ENCODE measurements around the gene MFSD6L.

DNA sequence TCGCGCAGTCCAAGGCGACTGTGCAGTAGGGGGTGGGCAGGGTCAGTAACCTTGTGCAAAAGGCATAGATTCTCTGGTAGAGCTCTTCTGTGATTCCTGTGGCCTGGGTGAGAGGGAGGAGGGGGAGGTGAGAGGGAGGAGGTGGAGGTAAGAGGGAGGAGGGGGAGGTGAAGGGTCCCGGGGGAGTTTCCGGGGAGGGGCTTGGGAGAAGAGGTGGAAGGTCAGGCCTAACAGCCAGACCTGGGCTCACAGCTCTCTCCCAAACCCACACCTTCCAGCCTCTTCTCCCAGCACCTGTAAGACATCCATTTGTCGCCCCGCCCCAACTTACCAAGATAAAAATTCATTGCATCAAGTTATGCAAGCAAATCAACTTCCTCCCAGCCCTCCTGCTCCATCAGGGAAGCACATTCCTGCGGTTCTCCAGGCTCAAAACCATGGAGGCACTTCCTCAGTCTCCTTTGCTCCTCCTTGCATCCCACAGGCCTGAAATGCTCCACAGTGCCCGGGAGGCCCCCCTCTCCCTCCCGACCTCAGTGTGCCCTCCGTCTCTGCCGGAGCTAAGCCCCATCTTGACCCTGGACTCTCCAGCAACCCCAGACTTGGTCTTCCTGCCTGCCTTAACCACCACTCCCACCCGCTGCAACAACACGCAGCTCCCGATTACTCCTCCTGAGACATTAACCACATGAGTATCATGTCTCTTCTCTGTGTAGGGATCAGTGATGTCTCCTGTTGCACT, 37.8 kb upstream of the MFSD6L start:
- TF ChIP-seq, protein P1, sequence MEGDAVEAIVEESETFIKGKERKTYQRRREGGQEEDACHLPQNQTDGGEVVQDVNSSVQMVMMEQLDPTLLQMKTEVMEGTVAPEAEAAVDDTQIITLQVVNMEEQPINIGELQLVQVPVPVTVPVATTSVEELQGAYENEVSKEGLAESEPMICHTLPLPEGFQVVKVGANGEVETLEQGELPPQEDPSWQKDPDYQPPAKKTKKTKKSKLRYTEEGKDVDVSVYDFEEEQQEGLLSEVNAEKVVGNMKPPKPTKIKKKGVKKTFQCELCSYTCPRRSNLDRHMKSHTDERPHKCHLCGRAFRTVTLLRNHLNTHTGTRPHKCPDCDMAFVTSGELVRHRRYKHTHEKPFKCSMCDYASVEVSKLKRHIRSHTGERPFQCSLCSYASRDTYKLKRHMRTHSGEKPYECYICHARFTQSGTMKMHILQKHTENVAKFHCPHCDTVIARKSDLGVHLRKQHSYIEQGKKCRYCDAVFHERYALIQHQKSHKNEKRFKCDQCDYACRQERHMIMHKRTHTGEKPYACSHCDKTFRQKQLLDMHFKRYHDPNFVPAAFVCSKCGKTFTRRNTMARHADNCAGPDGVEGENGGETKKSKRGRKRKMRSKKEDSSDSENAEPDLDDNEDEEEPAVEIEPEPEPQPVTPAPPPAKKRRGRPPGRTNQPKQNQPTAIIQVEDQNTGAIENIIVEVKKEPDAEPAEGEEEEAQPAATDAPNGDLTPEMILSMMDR (IDR thresholded peaks at IDR 0.05), result no peak
- no peak for TF ChIP-seq POLR2A (IDR thresholded peaks at IDR 0.05)
